SJSA1 (cell line): ENCODE results near the gene ADAMTS15. TPM values are rescaled to one million over a fixed set of nuclear protein-coding genes. Genes with fewer than 3 reads are reported as not detected.

ENCODE experiments used
- DNase-seq, 2 experiments: peaks; one replicate each; pipeline ENCODE4 v3.0.0-alpha.2; 2015 to 2020; ENCODE audit warnings: low spot score in 2 of 2, low read depth in 1 of 2
- H3K27ac ChIP-seq: fragments of 250-450 bp; sonication (Bioruptor Pico); 2 replicates; pipeline ENCODE4 v1.5.1; 2020; ENCODE audit warnings: mild to moderate bottlenecking, moderate library complexity
- H3K27me3 ChIP-seq: fragments of 250-450 bp; sonication (Bioruptor Pico); replicated peaks from 2 replicates; pipeline ENCODE4 v1.5.1; 2020; ENCODE audit warnings: mild to moderate bottlenecking, moderate library complexity
- H3K36me3 ChIP-seq: fragments of 250-450 bp; sonication (Bioruptor Pico); 2 replicates; pipeline ENCODE4 v1.5.1; 2020; ENCODE audit warnings: mild to moderate bottlenecking
- H3K4me1 ChIP-seq: fragments of 250-450 bp; sonication (Bioruptor Pico); replicated peaks from 2 replicates; pipeline ENCODE4 v1.6.1; 2021; ENCODE audit warnings: mild to moderate bottlenecking
- H3K4me3 ChIP-seq: fragments of 250-450 bp; sonication (Bioruptor Pico); 2 replicates; pipeline ENCODE4 v1.5.1; 2020; ENCODE audit warnings: mild to moderate bottlenecking
- H3K9me3 ChIP-seq: fragments of 250-450 bp; sonication (Bioruptor Pico); replicated peaks from 2 replicates; pipeline ENCODE4 v1.5.1; 2020; ENCODE audit warnings: mild to moderate bottlenecking
- total RNA-seq: library from RNA; depleted of rRNA; stranded (reverse); fragments of >200 nt; shearing (Covaris generic); gene quantifications from 2 replicates; pipeline ENCODE4 v1.2.3, GENCODE V29; 2014

The ADAMTS15 gene
- total RNA-seq, 1 experiment from 2014 or later, result 1.2 TPM

DNA sequence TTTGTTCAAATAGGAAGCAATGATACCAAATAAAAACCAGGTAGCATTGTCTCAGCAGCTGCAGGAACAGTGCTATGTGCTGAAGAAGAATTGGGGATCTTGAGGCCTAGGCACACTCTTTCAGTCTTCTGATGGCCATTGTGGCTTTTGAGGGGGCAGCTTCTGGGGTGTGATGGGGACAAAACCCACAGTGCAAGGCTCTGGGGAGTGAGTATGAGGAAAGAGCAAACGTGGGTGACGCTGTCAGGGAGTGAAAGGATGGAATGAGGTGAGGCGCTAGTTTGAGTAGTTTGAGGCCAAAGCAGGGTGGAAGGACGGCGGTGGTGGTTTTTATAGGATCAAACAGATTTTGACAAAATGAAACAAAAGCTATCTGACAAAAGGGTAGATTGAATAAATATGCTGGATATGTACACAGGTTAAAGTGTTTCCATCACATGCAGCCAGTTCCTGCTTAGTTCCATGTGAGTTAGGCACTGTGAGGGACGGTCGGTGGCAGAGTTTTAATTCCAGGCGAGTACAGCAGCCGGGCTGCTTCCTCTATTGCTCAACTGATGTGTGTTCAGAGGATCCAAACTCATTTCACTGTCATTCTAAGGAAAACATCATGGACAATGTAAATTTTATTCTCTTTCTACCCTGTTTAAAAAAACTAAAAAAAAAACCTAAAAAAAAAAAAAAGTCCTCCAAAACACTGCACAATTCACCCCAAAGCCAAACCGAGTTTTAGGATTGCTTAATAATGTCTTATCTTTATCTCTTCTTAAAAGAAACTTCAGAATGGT lies 18.9 kb downstream of the ADAMTS15 start:
- Histone ChIP-seq H3K27me3 (no peaks in the 10 kb centered on the region), H3K4me3 (no peak overlapping the region), H3K36me3 (no peaks in the 10 kb centered on the region), H3K4me1 (no peaks in the 10 kb centered on the region), H3K9me3 (no peaks in the 10 kb centered on the region), H3K27ac (no peak overlapping the region)
- DNase-seq, result no peak

DNA sequence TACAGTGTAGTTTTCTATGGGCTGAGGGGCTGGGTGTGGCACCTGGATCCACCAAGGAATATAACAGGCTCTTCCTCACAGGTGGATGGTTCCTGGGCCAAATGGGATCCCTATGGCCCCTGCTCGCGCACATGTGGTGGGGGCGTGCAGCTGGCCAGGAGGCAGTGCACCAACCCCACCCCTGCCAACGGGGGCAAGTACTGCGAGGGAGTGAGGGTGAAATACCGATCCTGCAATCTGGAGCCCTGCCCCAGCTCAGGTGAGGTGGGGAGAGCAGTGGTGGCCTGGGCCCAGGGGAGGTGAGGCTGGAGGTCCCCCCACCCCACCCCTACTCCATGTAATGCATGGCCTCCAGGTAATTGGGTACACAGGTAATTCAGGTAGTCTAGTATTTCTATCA lies 20.7 kb downstream of the ADAMTS15 start:
- DNase-seq, result no peak

DNA sequence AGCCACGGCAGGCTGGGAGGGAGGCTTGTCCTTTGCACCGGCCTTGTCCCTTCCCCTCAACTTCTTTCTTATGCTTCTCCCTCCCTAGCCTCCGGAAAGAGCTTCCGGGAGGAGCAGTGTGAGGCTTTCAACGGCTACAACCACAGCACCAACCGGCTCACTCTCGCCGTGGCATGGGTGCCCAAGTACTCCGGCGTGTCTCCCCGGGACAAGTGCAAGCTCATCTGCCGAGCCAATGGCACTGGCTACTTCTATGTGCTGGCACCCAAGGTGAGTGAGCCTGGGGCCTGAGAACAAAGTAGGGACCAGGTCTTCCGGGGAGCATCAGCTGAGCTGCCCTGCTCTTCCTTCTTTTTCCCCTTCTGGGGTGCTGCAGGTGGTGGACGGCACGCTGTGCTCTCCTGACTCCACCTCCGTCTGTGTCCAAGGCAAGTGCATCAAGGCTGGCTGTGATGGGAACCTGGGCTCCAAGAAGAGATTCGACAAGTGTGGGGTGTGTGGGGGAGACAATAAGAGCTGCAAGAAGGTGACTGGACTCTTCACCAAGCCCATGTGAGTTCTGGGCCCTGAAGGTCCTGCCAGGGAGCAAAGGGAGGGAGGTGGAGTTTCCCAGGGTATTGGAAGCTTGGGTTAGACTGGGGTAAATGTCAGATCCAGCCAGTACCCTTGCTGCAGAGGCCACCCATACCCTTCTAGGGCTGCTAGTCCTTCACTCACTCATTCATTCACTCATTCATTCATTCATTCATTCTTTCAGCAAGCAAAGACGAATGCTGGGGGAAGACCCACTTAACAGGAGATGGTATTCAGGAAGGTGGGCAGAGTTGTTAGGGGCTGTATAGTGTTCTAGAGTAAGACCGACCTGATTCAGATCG lies 22.6 kb downstream of the ADAMTS15 start:
- no peaks in the 10 kb centered on the region for H3K4me1 ChIP-seq
- no peaks in the 10 kb centered on the region for H3K9me3 ChIP-seq
- no peaks in the 10 kb centered on the region for H3K36me3 ChIP-seq
- DNase-seq, result no peak
- H3K4me3 ChIP-seq, result no peak overlapping the region
- H3K27me3 ChIP-seq, result no peaks in the 10 kb centered on the region
- no peak overlapping the region for H3K27ac ChIP-seq

More for the DNA sequence above, 20.7 kb downstream of the ADAMTS15 start:
- no peaks in the 10 kb centered on the region for H3K4me1 ChIP-seq
- no peak overlapping the region for H3K27ac ChIP-seq
- H3K36me3 ChIP-seq, result no peaks in the 10 kb centered on the region
- no peaks in the 10 kb centered on the region for H3K27me3 ChIP-seq
- H3K4me3 ChIP-seq, result no peak overlapping the region
- H3K9me3 ChIP-seq, result no peaks in the 10 kb centered on the region

DNA sequence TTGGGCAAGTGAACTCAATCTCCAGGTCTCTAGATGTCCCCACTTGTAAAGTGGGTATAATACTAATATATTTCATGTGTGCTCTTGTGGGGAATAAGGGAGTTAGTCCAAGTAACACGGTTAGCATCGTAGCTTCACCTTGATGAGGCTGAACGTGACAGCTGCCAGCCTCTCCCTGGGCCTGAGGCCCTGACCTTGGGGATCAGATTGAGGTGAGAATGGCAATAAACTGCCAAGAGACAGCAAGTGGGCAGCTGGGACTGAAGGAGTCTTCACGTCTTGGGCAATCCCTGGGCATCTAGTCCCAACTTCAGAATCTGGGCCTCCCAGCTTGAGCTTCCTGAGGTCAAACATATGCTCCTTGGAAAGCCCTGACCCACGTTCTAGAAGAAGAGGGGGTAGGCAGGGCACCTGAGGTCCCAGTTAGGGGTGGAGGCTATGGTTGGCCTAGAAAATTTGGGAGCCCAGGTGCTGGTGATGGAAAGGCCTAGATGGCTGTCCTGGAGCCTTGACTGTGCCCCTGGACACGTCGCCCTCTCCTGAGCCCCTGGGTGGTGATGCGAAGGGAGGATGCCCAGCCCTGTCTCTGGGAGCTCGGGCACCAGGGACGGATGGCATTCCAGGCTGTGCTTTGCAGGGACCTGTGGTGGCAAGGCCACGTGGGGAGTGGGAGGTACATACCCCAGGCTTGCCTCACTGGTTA lies 23.4 kb downstream of the ADAMTS15 start:
- no peaks in the 10 kb centered on the region for H3K9me3 ChIP-seq

DNA sequence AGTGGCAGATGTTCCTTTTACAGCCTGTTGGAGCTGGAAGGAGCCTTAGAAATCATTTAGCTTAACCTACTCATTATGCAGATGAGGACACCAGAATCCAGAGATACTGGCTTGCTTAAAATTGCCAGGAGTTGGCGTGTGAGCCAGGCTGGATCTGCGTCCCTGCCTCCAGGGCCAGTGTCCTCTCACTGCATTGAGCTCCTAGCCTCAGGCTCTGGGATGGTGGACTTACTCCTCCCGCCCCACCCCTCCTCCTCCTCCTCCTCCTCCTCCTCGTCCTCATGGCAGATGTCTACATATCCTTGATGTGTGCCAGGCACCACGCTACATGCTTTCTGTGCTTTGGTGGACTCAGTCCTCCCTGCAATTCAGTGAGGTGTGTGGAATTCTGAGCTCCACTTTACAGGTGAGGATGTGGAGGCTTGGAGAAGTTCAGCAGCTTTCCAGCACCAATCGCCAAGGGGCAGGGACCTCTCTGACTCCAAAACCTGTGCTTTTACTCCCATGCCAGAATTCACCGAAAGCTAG lies 24.1 kb downstream of the ADAMTS15 start:
- no peak for DNase-seq
- Histone ChIP-seq H3K4me1 (peaks cover 8% of the 10 kb centered on the region), H3K9me3 (no peaks in the 10 kb centered on the region), H3K36me3 (no peaks in the 10 kb centered on the region), H3K4me3 (no peak overlapping the region), H3K27ac (no peak overlapping the region), H3K27me3 (no peaks in the 10 kb centered on the region)

More for the DNA sequence above, 23.4 kb downstream of the ADAMTS15 start:
- Histone ChIP-seq H3K4me3 (no peak overlapping the region), H3K27ac (no peak overlapping the region), H3K36me3 (no peaks in the 10 kb centered on the region), H3K4me1 (peaks cover 3% of the 10 kb centered on the region; the same call in 1 of the 2 replicates), H3K27me3 (no peaks in the 10 kb centered on the region)
- no peak for DNase-seq

DNA sequence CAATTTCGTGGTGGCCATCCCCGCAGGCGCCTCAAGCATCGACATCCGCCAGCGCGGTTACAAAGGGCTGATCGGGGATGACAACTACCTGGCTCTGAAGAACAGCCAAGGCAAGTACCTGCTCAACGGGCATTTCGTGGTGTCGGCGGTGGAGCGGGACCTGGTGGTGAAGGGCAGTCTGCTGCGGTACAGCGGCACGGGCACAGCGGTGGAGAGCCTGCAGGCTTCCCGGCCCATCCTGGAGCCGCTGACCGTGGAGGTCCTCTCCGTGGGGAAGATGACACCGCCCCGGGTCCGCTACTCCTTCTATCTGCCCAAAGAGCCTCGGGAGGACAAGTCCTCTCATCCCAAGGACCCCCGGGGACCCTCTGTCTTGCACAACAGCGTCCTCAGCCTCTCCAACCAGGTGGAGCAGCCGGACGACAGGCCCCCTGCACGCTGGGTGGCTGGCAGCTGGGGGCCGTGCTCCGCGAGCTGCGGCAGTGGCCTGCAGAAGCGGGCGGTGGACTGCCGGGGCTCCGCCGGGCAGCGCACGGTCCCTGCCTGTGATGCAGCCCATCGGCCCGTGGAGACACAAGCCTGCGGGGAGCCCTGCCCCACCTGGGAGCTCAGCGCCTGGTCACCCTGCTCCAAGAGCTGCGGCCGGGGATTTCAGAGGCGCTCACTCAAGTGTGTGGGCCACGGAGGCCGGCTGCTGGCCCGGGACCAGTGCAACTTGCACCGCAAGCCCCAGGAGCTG lies 24.8 kb downstream of the ADAMTS15 start:
- no peak for DNase-seq
- Histone ChIP-seq H3K36me3 (no peaks in the 10 kb centered on the region), H3K27me3 (no peaks in the 10 kb centered on the region), H3K27ac (no peak overlapping the region), H3K9me3 (no peaks in the 10 kb centered on the region), H3K4me3 (no peak overlapping the region), H3K4me1 (peaks cover 16% of the 10 kb centered on the region)

DNA sequence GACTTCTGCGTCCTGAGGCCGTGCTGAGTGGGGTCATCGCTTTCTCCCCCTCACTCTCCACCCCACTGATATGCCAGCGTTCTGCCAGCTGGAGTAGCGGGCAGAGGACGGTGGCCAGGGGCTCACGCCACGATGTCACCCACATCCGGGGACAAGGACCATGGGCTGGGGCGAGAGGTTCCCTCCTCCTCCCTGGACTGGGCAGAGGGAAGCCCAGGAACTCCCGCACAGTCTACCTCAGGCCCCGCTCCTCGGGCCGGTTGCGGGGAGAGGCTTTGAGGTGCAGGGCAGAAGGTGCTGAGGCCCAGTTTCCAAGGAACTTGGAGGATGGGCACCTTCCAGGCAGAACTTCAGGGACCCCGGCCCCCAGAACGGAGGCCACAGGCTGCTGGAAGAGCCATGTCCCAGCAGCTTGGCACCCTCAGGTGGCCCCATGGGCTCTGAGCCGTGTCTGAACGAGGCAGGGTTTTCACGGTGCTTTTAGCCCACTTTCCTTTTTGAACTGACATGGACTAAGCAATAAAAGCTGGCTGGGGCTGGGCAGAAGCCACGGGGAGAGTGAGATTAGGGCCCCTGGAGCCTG lies 25.4 kb downstream of the ADAMTS15 start:
- Histone ChIP-seq H3K4me1 (peaks cover 22% of the 10 kb centered on the region), H3K4me3 (no peak overlapping the region), H3K36me3 (no peaks in the 10 kb centered on the region), H3K9me3 (no peaks in the 10 kb centered on the region), H3K27me3 (no peaks in the 10 kb centered on the region), H3K27ac (no peak overlapping the region)
- DNase-seq, result no peak

DNA sequence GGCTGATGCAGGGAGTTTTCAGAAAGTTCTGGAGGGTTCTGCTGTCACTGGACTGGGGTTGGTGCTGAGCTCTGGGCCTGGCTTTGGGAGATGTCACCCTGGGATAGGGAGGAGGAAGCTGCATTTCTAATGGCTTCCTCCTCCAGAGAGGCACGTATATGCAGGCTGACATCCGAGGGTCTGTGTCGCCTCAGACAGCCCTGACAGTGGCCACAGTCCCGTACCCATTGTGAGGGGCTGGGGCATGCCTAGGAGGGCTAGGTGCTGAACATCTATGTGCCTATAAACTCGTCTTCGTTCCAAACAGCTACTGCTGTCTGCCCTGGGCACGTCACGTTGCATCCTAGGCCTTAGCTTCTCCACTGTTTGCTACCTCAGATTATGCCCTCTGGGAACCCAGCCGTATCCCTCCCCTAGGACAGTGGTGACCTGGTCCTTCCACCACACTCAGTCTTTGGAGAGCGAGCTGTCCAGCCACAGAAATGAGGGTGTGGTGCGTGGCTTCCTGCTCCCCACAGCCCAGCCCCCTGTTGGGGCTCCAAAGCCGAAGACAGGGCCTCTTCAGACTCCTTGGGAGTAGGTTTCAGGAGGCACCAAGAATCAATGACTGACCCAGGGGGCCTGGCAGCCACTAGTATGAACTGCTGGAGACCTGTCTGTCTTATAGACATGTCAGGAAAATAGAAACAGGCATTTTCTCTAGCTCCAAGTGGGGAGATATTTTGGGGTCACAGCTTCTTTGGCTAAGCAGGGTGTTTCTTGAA lies 26.4 kb downstream of the ADAMTS15 start:
- H3K4me1 ChIP-seq, result peaks cover 31% of the 10 kb centered on the region
- no peak for DNase-seq
- no peaks in the 10 kb centered on the region for H3K9me3 ChIP-seq
- H3K4me3 ChIP-seq, result no peak overlapping the region
- no peaks in the 10 kb centered on the region for H3K27me3 ChIP-seq
- no peaks in the 10 kb centered on the region for H3K36me3 ChIP-seq
- H3K27ac ChIP-seq, result no peak overlapping the region

DNA sequence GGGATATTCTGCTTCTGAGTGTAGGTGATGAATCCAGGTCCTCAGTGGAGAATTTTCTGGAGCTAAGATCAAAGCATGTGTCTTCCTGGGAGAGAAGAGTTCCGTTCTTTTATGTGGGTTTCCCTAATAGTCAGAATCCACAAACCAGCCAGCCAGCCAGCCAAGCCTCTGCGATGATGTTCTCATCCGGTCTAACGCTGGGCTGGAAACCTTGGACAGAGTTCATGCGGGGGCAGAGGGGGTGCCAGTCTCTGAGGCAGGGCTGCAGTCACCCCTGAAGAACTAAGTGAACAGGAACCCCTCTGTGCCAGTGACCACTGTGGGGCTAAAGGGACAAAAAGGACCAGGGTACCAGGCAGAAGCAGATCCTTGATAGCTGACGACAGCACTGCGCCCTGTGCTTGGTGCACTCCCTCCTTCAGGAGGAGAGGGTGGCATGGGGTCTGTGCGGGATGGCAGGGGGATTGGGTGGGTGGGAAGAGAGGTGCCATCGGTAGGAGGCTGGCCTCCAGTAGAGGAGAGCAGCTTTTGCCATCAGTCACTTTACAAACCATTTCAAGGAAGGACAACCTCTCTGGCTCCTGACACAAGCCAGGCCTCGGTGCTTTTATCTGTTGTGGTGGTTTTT lies 27.1 kb downstream of the ADAMTS15 start:
- H3K4me1 ChIP-seq, result peaks cover 39% of the 10 kb centered on the region
- no peak for DNase-seq
- H3K9me3 ChIP-seq, result no peaks in the 10 kb centered on the region
- H3K27ac ChIP-seq, result no peak overlapping the region
- no peak overlapping the region for H3K4me3 ChIP-seq
- no peaks in the 10 kb centered on the region for H3K27me3 ChIP-seq
- H3K36me3 ChIP-seq, result no peaks in the 10 kb centered on the region

DNA sequence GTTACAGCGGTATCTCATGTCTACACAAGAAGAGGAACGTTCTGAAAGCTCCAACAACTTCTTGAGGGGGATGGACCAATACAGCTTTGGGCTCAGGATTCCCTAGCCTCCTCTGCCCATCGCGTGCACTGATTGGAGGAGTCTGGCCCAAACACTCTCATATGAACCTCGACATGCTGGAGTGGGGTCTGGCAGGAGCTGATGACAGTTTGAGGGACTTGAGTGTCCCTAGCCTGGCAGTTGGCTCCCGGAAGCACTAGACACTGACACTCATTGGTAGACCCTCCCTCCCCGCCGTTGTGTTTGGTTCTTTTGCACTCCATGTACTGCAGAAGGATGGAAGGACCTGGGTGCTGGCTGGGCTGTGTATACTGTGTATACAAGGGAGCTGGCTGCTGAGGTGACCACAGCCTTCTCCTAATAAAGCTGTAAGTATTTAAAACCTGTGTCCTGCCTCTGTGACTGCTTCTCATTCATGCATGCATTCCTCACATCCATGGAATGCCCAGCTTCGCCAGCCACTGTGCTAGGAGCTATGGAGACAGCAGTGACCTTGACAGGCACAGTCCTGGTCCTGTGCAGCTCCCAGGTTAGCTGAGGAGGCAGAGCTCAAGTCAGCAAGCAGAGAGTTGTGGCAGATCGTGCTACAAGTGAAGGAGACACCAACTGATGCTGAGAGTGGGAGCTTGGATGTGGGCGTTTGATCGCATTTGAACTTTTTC lies 27.9 kb downstream of the ADAMTS15 start:
- H3K27ac ChIP-seq, result no peak overlapping the region
- no peaks in the 10 kb centered on the region for H3K36me3 ChIP-seq

DNA sequence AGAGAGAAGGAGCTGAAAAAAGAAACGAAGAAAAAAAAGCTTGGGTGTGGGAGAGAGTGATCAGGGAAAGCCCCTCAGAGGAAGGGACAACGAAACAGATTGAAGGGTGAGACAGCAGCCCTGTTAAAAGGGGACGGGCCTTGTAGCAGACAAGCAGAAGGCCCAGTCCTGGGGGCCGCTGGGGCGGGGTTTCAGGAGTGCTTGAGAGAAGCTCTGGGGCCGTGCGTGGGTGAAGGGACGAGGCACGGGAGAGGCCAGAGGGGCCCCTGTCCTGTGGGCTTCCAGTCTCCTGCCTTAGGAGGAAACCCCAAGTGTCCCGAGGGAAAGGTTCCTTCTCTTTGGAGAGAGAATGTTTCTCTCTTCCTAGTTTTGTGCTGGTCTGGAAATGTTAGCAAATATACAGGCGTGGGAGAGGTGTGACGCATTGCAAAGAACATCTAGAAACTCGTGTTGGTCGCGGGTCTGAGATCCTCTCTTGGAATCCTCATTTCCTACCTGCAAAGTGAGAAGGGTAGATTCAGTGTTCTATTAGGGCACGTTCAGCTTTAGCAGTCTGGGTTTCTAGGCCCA lies 28.6 kb downstream of the ADAMTS15 start:
- Histone ChIP-seq H3K4me3 (no peak overlapping the region), H3K9me3 (no peaks in the 10 kb centered on the region), H3K27me3 (no peaks in the 10 kb centered on the region), H3K27ac (no peak overlapping the region), H3K36me3 (no peaks in the 10 kb centered on the region), H3K4me1 (peaks cover 43% of the 10 kb centered on the region)
- no peak for DNase-seq

More for the DNA sequence above, 27.9 kb downstream of the ADAMTS15 start:
- H3K27me3 ChIP-seq, result no peaks in the 10 kb centered on the region
- H3K9me3 ChIP-seq, result no peaks in the 10 kb centered on the region
- peak in 1 of 2 experiments; percentile 5 for DNase-seq
- peaks cover 43% of the 10 kb centered on the region for H3K4me1 ChIP-seq
- H3K4me3 ChIP-seq, result no peak overlapping the region
